HepG2 (cell line): ENCODE measurements around the gene CSNK2A2. TPM values are rescaled to one million over a fixed set of nuclear protein-coding genes. Genes with fewer than 3 reads are reported as not detected.

Experiments
- CENPT ChIP-seq: sonication (generic); formaldehyde crosslinking; IDR thresholded peaks from 2 replicates; pipeline ENCODE4 v1.8.0; 2022; ENCODE audit warnings: low read depth, mild to moderate bottlenecking, moderate library complexity, missing genetic modification reagents
- DMAP1 ChIP-seq: IDR thresholded peaks from 2 replicates; pipeline ENCODE4 v1.6.1; 2016
- FOSL2 ChIP-seq: sonication (generic); formaldehyde crosslinking; IDR thresholded peaks from 2 replicates; pipeline ENCODE4 v1.4.0; 2020; ENCODE audit warnings: missing genetic modification reagents
- FOXA1 ChIP-seq, 2 experiments: fragments of 450-650 bp in 1 of 2; sonication (generic) in 1 of 2; formaldehyde crosslinking in 1 of 2; IDR thresholded peaks; 2 replicates each; pipeline versions ENCODE4 v1.4.0 to v1.6.1; 2016 to 2020; ENCODE audit warnings: missing genetic modification reagents in 1 of 2
- KMT2A ChIP-seq: sonication (generic); formaldehyde crosslinking; IDR thresholded peaks from 2 replicates; pipeline ENCODE4 v1.4.0; 2020; ENCODE audit warnings: missing genetic modification reagents
- LBX2 ChIP-seq: sonication (generic); formaldehyde crosslinking; IDR thresholded peaks from 2 replicates; pipeline ENCODE4 v1.5.0; 2020; ENCODE audit warnings: missing genetic modification reagents, mild to moderate bottlenecking, borderline replicate concordance
- MNT ChIP-seq: fragments of 450-650 bp; IDR thresholded peaks from 2 replicates; pipeline ENCODE4 v1.6.1; 2016
- MTF1 ChIP-seq: sonication (generic); formaldehyde crosslinking; IDR thresholded peaks from 2 replicates; pipeline ENCODE4 v1.5.0; 2020; ENCODE audit warnings: missing genetic modification reagents
- SKI ChIP-seq: fragments of 450-650 bp; IDR thresholded peaks from one replicate; pipeline ENCODE4 v1.6.1; 2018; ENCODE audit warnings: mild to moderate bottlenecking; ENCODE audit not compliant: partially characterized antibody
- TARDBP ChIP-seq: sonication (generic); formaldehyde crosslinking; IDR thresholded peaks from 2 replicates; pipeline ENCODE4 v1.8.0; 2022; ENCODE audit warnings: mild to moderate bottlenecking, missing genetic modification reagents
- TOPORS ChIP-seq: sonication (generic); formaldehyde crosslinking; IDR thresholded peaks from 2 replicates; pipeline ENCODE4 v1.8.0; 2023; ENCODE audit warnings: mild to moderate bottlenecking, missing genetic modification reagents
- TRAFD1 ChIP-seq: sonication (generic); formaldehyde crosslinking; IDR thresholded peaks from 2 replicates; pipeline ENCODE4 v1.5.1; 2020; ENCODE audit warnings: missing genetic modification reagents, mild to moderate bottlenecking, borderline replicate concordance
- U2AF1 ChIP-seq: fragments of 200-400 bp; formaldehyde crosslinking; optimal IDR thresholded peaks from 2 replicates; pipeline ENCODE3; 2017; ENCODE audit warnings: mild to moderate bottlenecking, low read depth, low read length
- ZBTB38 ChIP-seq: sonication (generic); formaldehyde crosslinking; IDR thresholded peaks from 2 replicates; pipeline ENCODE4 v1.5.1; 2020; ENCODE audit warnings: mild to moderate bottlenecking, missing genetic modification reagents
- ZNF143 ChIP-seq: sonication (generic); formaldehyde crosslinking; IDR thresholded peaks from 2 replicates; pipeline ENCODE4 v1.4.0; 2020; ENCODE audit warnings: missing genetic modification reagents
- ZNF317 ChIP-seq: sonication (generic); formaldehyde crosslinking; IDR thresholded peaks from 2 replicates; pipeline ENCODE4 v1.5.0; 2020; ENCODE audit warnings: mild to moderate bottlenecking, missing genetic modification reagents
- ZNF367 ChIP-seq: sonication (generic); formaldehyde crosslinking; IDR thresholded peaks from 2 replicates; pipeline ENCODE4 v1.4.0; 2020; ENCODE audit warnings: missing genetic modification reagents, borderline replicate concordance
- ZNF44 ChIP-seq: sonication (generic); formaldehyde crosslinking; IDR thresholded peaks from 2 replicates; pipeline ENCODE4 v1.5.1; 2020; ENCODE audit warnings: mild to moderate bottlenecking, missing genetic modification reagents
- ZNF572 ChIP-seq: sonication (generic); formaldehyde crosslinking; IDR thresholded peaks from 2 replicates; pipeline ENCODE4 v1.5.1; 2020; ENCODE audit warnings: mild to moderate bottlenecking, missing genetic modification reagents
- ZNF607 ChIP-seq: sonication (generic); formaldehyde crosslinking; IDR thresholded peaks from 2 replicates; pipeline ENCODE4 v1.5.1; 2020; ENCODE audit warnings: missing genetic modification reagents, mild to moderate bottlenecking, borderline replicate concordance
- ZNF660 ChIP-seq: sonication (generic); formaldehyde crosslinking; IDR thresholded peaks from 2 replicates; pipeline ENCODE4 v1.5.1; 2020; ENCODE audit warnings: mild to moderate bottlenecking, low read depth, missing genetic modification reagents, borderline replicate concordance
- ZNF776 ChIP-seq: sonication (generic); formaldehyde crosslinking; IDR thresholded peaks from 2 replicates; pipeline ENCODE4 v1.4.0; 2020; ENCODE audit warnings: mild to moderate bottlenecking, missing genetic modification reagents
- polyA plus RNA-seq, 8 experiments: library from polyadenylated mRNA; depleted of rRNA in 3 of 8; stranded (reverse) in 7 of 8; unstranded in 1 of 8; fragments of >200 nt; fragmentation: Illumina TruSeq in 4 of 8; extraction: Trizol in 4 of 8; gene quantifications; 2 replicates each; pipeline versions ENCODE4 v1.2.1 to v1.2.3, GENCODE V29; 2011 to 2016; ENCODE audit warnings: low read depth in 4 of 8, missing spikeins in 1 of 8, mixed read lengths in 1 of 8; ENCODE audit not compliant: insufficient read depth in 1 of 8
- total RNA-seq, 5 experiments: library from RNA; depleted of rRNA; stranded (reverse); fragments of >200 nt; fragmentation: Illumina TruSeq; extraction: Trizol; gene quantifications; 2 replicates each; pipeline ENCODE4 v1.2.3, GENCODE V29; 2016; ENCODE audit warnings: low read depth in 1 of 5

Gene CSNK2A2
- total and polyA plus RNA-seq, 2 of the 13 experiments (the other 11 are each of a cell fraction or from before 2014, with no cell fraction given), result 46.4 to 56.9 TPM

- TF ChIP-seq MNT, result no peak
- no peak for TF ChIP-seq CENPT (CRISPR knock-in tag)
- no peak for TF ChIP-seq SKI
- TF ChIP-seq ZNF660 (CRISPR knock-in tag), result no peak
- TF ChIP-seq TOPORS (CRISPR knock-in tag), result peak; percentile 68; the same call in 1 of the 2 replicates
- TF ChIP-seq KMT2A (CRISPR knock-in tag), result no peak
- no peak for TF ChIP-seq FOXA1 (IDR thresholded peaks at IDR 0.05)
- 0 out of 2 replicates have a peak, but pooled peaks have one; percentile 22 for TF ChIP-seq FOXA1 (CRISPR knock-in tag; IDR thresholded peaks at IDR 0.05)
- TF ChIP-seq ZNF572 (CRISPR knock-in tag), result peak; percentile 71; the same call in 1 of the 2 replicates
- no peak for TF ChIP-seq LBX2
- no peak for TF ChIP-seq ZNF367 (CRISPR knock-in tag)
- no peak for TF ChIP-seq U2AF1
- no peak for TF ChIP-seq TRAFD1 (CRISPR knock-in tag)
- TF ChIP-seq ZNF317 (CRISPR knock-in tag), result no peak
- no peak for TF ChIP-seq MTF1 (CRISPR knock-in tag)
- TF ChIP-seq ZNF44 (CRISPR knock-in tag), result no peak
- TF ChIP-seq ZBTB38, result no peak
- peak; percentile 69; the same call in 1 of the 2 replicates for TF ChIP-seq TARDBP (CRISPR knock-in tag)
- no peak for TF ChIP-seq ZNF143 (CRISPR knock-in tag)
- peak; percentile 91 for TF ChIP-seq FOSL2 (CRISPR knock-in tag)
- TF ChIP-seq DMAP1 (CRISPR knock-in tag), result no peak
- TF ChIP-seq ZNF607 (CRISPR knock-in tag), result 0 out of 2 replicates have a peak, but pooled peaks have one; percentile 48
- no peak for TF ChIP-seq ZNF776
Observed at GRCh38 chr16:58222532-58223316, 24.8 kb upstream of the CSNK2A2 start (continued).
